GM12878 (cell line): ENCODE data around the gene FOXP4. TPM values are rescaled to one million over a fixed set of nuclear protein-coding genes. Genes with fewer than 3 reads are reported as not detected.

Experiments
- ATAC-seq: fragments of 200-7000 bp; cut with Tn5 transposase; 3 replicates; pipeline ENCODE4 v1.9.1; 2020; ENCODE audit warnings: mild to moderate bottlenecking, moderate library complexity
- BruUV-seq: library from RNA; stranded (reverse); fragments of 400-500 nt; replicated peaks from 2 replicates; lab custom pipeline; 2021; lab: Mats Ljungman, UMichigan
- CTCF ChIA-PET: fragments of 300-600 bp; sonication (Branson Sonifier 250); formaldehyde crosslinking; extraction: SDS; loops from one replicate; lab custom pipeline; 2021; ENCODE audit warnings: inconsistent platforms; lab: Yijun Ruan, JAX
- POLR2A ChIA-PET: fragments of 350-600 bp; formaldehyde crosslinking; extraction: SDS; loops from one replicate; lab custom pipeline; 2021; ENCODE audit warnings: inconsistent platforms; lab: Charles Lee
- RAD21 ChIA-PET: fragments of 300-600 bp; sonication (Branson Sonifier 250); formaldehyde crosslinking; loops from one replicate; lab custom pipeline; 2023; ENCODE audit warnings: antibody characterized with exemption; ENCODE audit not compliant: unreplicated experiment; lab: Charles Lee
- SMC1A ChIA-PET: fragments of 300-600 bp; sonication (Branson Sonifier 250); formaldehyde crosslinking; loops from one replicate; lab custom pipeline; 2023; ENCODE audit not compliant: unreplicated experiment, uncharacterized antibody; lab: Charles Lee
- DNase-seq: peaks from one replicate; pipeline ENCODE4 v3.0.0-alpha.2; 2011; ENCODE audit warnings: low read depth, low spot score
- FAIRE-seq: peaks from 3 replicates; lab custom pipeline; 2011; peaks lifted over from hg19 to GRCh38; lab: Jason Lieb, UNC
- H2AFZ ChIP-seq: 2 replicates; pipeline ENCODE4 v1.6.0; 2011; ENCODE audit warnings: low read depth, low read length, control low read depth; ENCODE audit not compliant: control insufficient read depth
- H3K27ac ChIP-seq: 2 replicates; pipeline ENCODE4 v1.5.1; 2011; ENCODE audit warnings: control low read depth; ENCODE audit not compliant: control insufficient read depth, insufficient read depth
- H3K27me3 ChIP-seq, 2 experiments: replicated peaks in 1 of 2; 2 replicates each; pipeline versions ENCODE4 v1.6.0 to v1.6.1; 2011; ENCODE audit warnings: low read length in 1 of 2; ENCODE audit not compliant: control insufficient read depth in 2 of 2, insufficient read depth in 2 of 2
- H3K36me3 ChIP-seq, 2 experiments: 2 replicates each; pipeline ENCODE4 v1.5.1; 2011; ENCODE audit warnings: low read length in 1 of 2; ENCODE audit not compliant: control insufficient read depth in 2 of 2, insufficient read depth in 2 of 2
- H3K4me1 ChIP-seq: 2 replicates; pipeline ENCODE4 v1.6.1; 2011; ENCODE audit warnings: mild to moderate bottlenecking, low read length, moderate library complexity, mixed read lengths; ENCODE audit not compliant: control insufficient read depth, insufficient read depth
- H3K4me2 ChIP-seq: 2 replicates; pipeline ENCODE4 v1.6.0; 2011; ENCODE audit warnings: control low read depth; ENCODE audit not compliant: control insufficient read depth, insufficient read depth
- H3K4me3 ChIP-seq: fragments of 200-600 bp; sonication (generic); 2 replicates; pipeline ENCODE4 v1.5.1; 2016
- H3K79me2 ChIP-seq: 2 replicates; pipeline ENCODE4 v1.6.0; 2011; ENCODE audit warnings: low read length; ENCODE audit not compliant: control insufficient read depth, insufficient read depth
- H3K9ac ChIP-seq: 2 replicates; pipeline ENCODE4 v1.8.0; 2011; ENCODE audit warnings: low read length, control low read depth, mixed read lengths; ENCODE audit not compliant: control insufficient read depth, insufficient read depth
- H3K9me3 ChIP-seq: replicated peaks from 3 replicates; pipeline ENCODE4 v1.5.1; 2011; ENCODE audit warnings: mild to moderate bottlenecking, low read length; ENCODE audit not compliant: control insufficient read depth, insufficient read depth
- H4K20me1 ChIP-seq: 2 replicates; pipeline ENCODE4 v1.6.0; 2011; ENCODE audit not compliant: control insufficient read depth, insufficient read depth
- FOXM1 ChIP-seq: IDR thresholded peaks from 2 replicates; pipeline ENCODE4 v1.6.1; 2012; ENCODE audit warnings: low read depth, mild to moderate bottlenecking, inconsistent platforms, low read length, moderate library complexity
- HCFC1 ChIP-seq: fragments of 150-350 bp; IDR thresholded peaks from 2 replicates; pipeline ENCODE4 v1.6.1; 2014; ENCODE audit warnings: low read length
- IKZF1 ChIP-seq: fragments of 450-650 bp; conservative IDR thresholded peaks from 2 replicates; pipeline ENCODE4 v1.6.1; 2017; ENCODE audit warnings: antibody characterized with exemption, mild to moderate bottlenecking
- MEF2B ChIP-seq: fragments of 450-650 bp; IDR thresholded peaks from 2 replicates; pipeline ENCODE4 v1.6.1; 2018; ENCODE audit warnings: mild to moderate bottlenecking, moderate library complexity; ENCODE audit not compliant: partially characterized antibody, poor library complexity, severe bottlenecking
- POLR2A ChIP-seq: IDR thresholded peaks from 2 replicates; pipeline ENCODE4 v1.6.1; 2011; ENCODE audit warnings: low read depth, mild to moderate bottlenecking, low read length
- POLR2AphosphoS2 ChIP-seq: IDR thresholded peaks from 2 replicates; pipeline ENCODE4 v1.6.1; 2011; ENCODE audit warnings: low read depth, mild to moderate bottlenecking, low read length, improper control_type of control experiment, moderate library complexity
- POLR2AphosphoS5 ChIP-seq: IDR thresholded peaks from 2 replicates; pipeline ENCODE4 v1.6.1; 2011; ENCODE audit warnings: mild to moderate bottlenecking, low read length, inconsistent platforms
- STAT1 ChIP-seq: fragments of 450-650 bp; conservative IDR thresholded peaks from 2 replicates; pipeline ENCODE4 v1.6.1; 2014; ENCODE audit warnings: antibody characterized with exemption, mild to moderate bottlenecking
- ZNF207 ChIP-seq: fragments of 450-650 bp; IDR thresholded peaks from 2 replicates; pipeline ENCODE4 v1.6.1; 2014; ENCODE audit warnings: antibody characterized with exemption, mild to moderate bottlenecking, borderline replicate concordance
- WGBS: methylation state at CpG from one replicate; pipeline ENCODE4 v1.1.6; 2016; ENCODE audit warnings: low lambda C conversion rate; ENCODE audit not compliant: insufficient replicate concordance, insufficient coverage; ENCODE audit errors: missing lambda C conversion rate; 5-methylcytosine and 5-hydroxymethylcytosine counted together
- in situ Hi-C: fragments of 300-500 bp; cut with MboI; formaldehyde crosslinking; loops from 9 replicates; pipeline ENCODE4 v1.14.3; 2018; ENCODE audit warnings: mixed read lengths
- intact Hi-C: fragments of 100-400 bp; cut with micrococcal nuclease; formaldehyde crosslinking; loops from one replicate; pipeline ENCODE4 v1.14.2; 2022; ENCODE audit not compliant: unreplicated experiment
- polyA plus RNA-seq, 11 experiments: library from polyadenylated mRNA; depleted of rRNA in 4 of 11; unstranded in 6 of 11; stranded (reverse) in 5 of 11; fragments of >200 nt; fragmentation: Nextera tagmentation in 4 of 11; fragmentation: Illumina TruSeq in 1 of 11; extraction: Ambion mirVana in 4 of 11; extraction: Trizol in 1 of 11; gene quantifications; 1 replicate in 1 of 11; 2 replicates in 10 of 11; pipeline versions ENCODE4 v1.2.1 to v1.2.3, GENCODE V29; 2011 to 2016; ENCODE audit warnings: inconsistent platforms in 2 of 11, missing spikeins in 2 of 11, low read depth in 1 of 11
- total RNA-seq, 4 experiments: library from RNA; depleted of rRNA in 3 of 4; stranded (reverse); fragments of >200 nt in 3 of 4; fragmentation: Illumina TruSeq in 1 of 4; extraction: Trizol in 1 of 4; gene quantifications; 2 replicates each; pipeline versions ENCODE4 v1.2.1 to v1.2.3, GENCODE V29; 2013 to 2021

The FOXP4 gene
- total and polyA plus RNA-seq, 10 of the 15 experiments (the other 5 are each of a cell fraction or from before 2014, with no cell fraction given) = 0.31 to 46.1 (median 2.3) TPM

DNA sequence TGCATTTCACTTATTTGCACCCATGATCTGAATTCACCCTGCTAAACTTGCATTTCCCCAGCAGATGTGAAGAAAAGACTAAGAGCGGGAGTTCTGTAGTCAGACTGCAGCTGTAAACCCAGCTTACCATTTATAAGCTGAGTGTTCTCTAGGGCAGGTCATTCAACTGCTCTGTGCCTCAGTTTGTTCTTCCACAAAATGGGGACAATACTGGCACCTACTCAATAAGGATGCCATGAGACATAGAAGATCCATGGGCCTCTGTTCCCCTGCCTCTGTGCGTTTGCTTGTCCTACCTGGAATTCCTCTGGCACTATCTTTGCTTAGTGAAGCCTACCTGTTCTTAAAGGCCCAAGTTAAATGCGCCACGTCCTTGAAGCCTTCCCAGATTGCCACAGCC lies 79.8 kb downstream of the FOXP4 start (continued):
- TF ChIP-seq ZNF207 = no peak
- TF ChIP-seq STAT1 = no peak
- TF ChIP-seq IKZF1 = no peak
- TF ChIP-seq, all 136 proteins: peak for 0

DNA sequence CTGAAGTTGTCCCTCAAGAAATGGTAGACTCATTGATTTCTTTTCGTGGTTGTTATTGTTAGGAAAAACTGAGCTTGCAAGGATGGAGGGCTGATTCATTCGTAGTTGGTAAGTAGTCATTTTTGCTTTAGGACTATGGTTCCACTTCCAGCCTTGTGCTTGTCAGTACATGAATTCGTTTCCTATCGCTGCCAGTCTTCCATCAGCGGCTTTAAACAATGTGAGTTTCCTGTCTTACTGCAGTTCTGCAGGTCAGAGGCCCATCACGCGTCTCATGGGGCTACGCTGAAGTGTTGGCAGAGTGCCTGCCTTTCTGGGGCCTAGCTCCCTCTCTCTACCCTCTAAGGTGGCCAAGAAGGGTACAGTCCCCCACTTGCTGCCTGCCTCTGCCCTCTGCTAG lies 80.7 kb downstream of the FOXP4 start:
- RAD21 ChIA-PET = no interaction called here
- Histone ChIP-seq H3K4me1 (peaks cover 6% of the 10 kb centered on the region), H3K79me2 (no peaks in the 10 kb centered on the region), H3K9ac (no peak overlapping the region), H3K27ac (no peak overlapping the region), H4K20me1 (no peaks in the 10 kb centered on the region), H3K9me3 (no peaks in the 10 kb centered on the region), H3K4me2 (no peak overlapping the region), H2AFZ (no peak overlapping the region), H3K36me3 (no peaks in the 10 kb centered on the region), H3K27me3 (peaks cover 0 to 5% of the 10 kb centered on the region in 2 experiments; a peak in 2 of 4 replicates), H3K4me3 (no peak overlapping the region)
- intact Hi-C loops (no loop called here), in situ Hi-C loops (no loop called here)
- WGBS = 60% methylated on average over 8 of the region's 8 CpGs
- ATAC-seq (no peak), DNase-seq (no peak), FAIRE-seq (no peak)
- SMC1A ChIA-PET = no interaction called here
- POLR2A ChIA-PET = no interaction called here
- CTCF ChIA-PET = interaction anchor here (0.7 kb wide), 1 partner anchor 66 kb away, joined by 3 read pairs; no protein-coding TSS in a partner anchor
- TF ChIP-seq FOXM1 (no peak), POLR2A (no peak), POLR2AphosphoS2 (no peak), MEF2B (no peak)
- TF ChIP-seq, all 136 proteins: peak for 0
- no TSS peak for BruUV-seq

DNA sequence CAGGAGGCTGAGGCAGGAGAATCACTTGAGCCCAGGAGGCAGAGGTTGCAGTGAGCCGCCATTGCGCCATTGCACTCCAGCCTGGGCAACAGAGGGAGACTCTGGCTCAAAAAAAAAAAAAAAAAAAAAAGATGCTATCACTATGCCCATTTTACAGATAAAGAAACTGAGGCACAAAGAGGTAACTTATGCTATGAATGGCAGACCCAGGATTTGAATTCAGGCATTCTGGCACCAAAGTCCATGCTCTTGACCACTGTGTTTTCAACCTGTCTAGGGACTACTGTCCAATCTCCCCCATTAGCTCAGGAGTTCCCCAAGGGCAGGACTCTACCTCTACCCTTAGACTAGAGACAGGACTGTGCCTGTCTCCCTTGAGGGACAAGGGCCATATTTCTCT lies 82.9 kb downstream of the FOXP4 start:
- ATAC-seq (no peak), FAIRE-seq (no peak), DNase-seq (no peak)
- Histone ChIP-seq H3K27ac (no peak overlapping the region), H4K20me1 (no peaks in the 10 kb centered on the region), H3K9ac (no peak overlapping the region), H3K4me1 (no peaks in the 10 kb centered on the region), H3K79me2 (no peaks in the 10 kb centered on the region), H2AFZ (no peak overlapping the region), H3K4me3 (no peak overlapping the region), H3K4me2 (no peak overlapping the region), H3K9me3 (no peaks in the 10 kb centered on the region), H3K27me3 (peaks cover 0 to 5% of the 10 kb centered on the region in 2 experiments; a peak in 2 of 4 replicates), H3K36me3 (no peaks in the 10 kb centered on the region)
- BruUV-seq = no TSS peak
- in situ Hi-C loops (no loop called here), intact Hi-C loops (no loop called here)
- ChIA-PET CTCF (no interaction called here), RAD21 (no interaction called here), POLR2A (no interaction called here), SMC1A (no interaction called here)
- 30% methylated on average over 2 of the region's 2 CpGs for WGBS
- TF ChIP-seq POLR2AphosphoS5 (no peak), HCFC1 (no peak)
